GM23248 (cell line): ENCODE data around the gene P2RX5. TPM values are rescaled to one million over a fixed set of nuclear protein-coding genes. Genes with fewer than 3 reads are reported as not detected.
"Not testable (repeated sequence)": the region's sequence is repeated elsewhere in the genome, so short reads cannot be mapped to it uniquely, and the experiment has no call there.

ENCODE experiments used
- DNase-seq: peaks from one replicate; pipeline ENCODE4 v3.0.0-alpha.2; 2015
- H2AFZ ChIP-seq: fragments of 200-600 bp; sonication (generic); 2 replicates; pipeline ENCODE4 v1.6.1; 2016; ENCODE audit warnings: antibody characterized with exemption
- H3F3A ChIP-seq: fragments of 200-600 bp; sonication (generic); 2 replicates; pipeline ENCODE4 v1.6.1; 2016; ENCODE audit warnings: mild to moderate bottlenecking, antibody characterized with exemption, mixed run types; ENCODE audit not compliant: insufficient read depth
- H3K27ac ChIP-seq: fragments of 200-600 bp; sonication (generic); 2 replicates; pipeline ENCODE4 v1.5.1; 2016; ENCODE audit warnings: mild to moderate bottlenecking
- H3K27me3 ChIP-seq: fragments of 200-600 bp; sonication (generic); replicated peaks from 2 replicates; pipeline ENCODE4 v1.6.1; 2016; ENCODE audit warnings: mild to moderate bottlenecking; ENCODE audit not compliant: insufficient read depth
- H3K36me3 ChIP-seq: fragments of 200-600 bp; sonication (generic); 2 replicates; pipeline ENCODE4 v1.6.1; 2016; ENCODE audit warnings: low read depth, mild to moderate bottlenecking
- H3K4me1 ChIP-seq: fragments of 200-600 bp; sonication (generic); 2 replicates; pipeline ENCODE4 v1.6.1; 2016; ENCODE audit warnings: mild to moderate bottlenecking; ENCODE audit not compliant: insufficient read depth
- H3K4me2 ChIP-seq: fragments of 200-600 bp; sonication (generic); one replicate; pipeline ENCODE4 v1.6.1; 2016; ENCODE audit warnings: mild to moderate bottlenecking; ENCODE audit not compliant: unreplicated experiment
- H3K4me3 ChIP-seq: fragments of 200-600 bp; sonication (generic); 2 replicates; pipeline ENCODE4 v1.5.1; 2016; ENCODE audit warnings: mild to moderate bottlenecking
- H3K79me2 ChIP-seq: fragments of 200-600 bp; sonication (generic); 2 replicates; pipeline ENCODE4 v1.6.1; 2016; ENCODE audit warnings: mild to moderate bottlenecking; ENCODE audit not compliant: insufficient read depth
- H3K9ac ChIP-seq: fragments of 200-600 bp; sonication (generic); 2 replicates; pipeline ENCODE4 v1.6.1; 2016; ENCODE audit warnings: mild to moderate bottlenecking
- H3K9me2 ChIP-seq: fragments of 200-600 bp; sonication (generic); 2 replicates; pipeline ENCODE4 v1.6.1; 2016; ENCODE audit warnings: mixed run types, mild to moderate bottlenecking, moderate library complexity; ENCODE audit not compliant: insufficient read depth
- H3K9me3 ChIP-seq: fragments of 200-600 bp; sonication (generic); one replicate; pipeline ENCODE4 v1.6.1; 2017; ENCODE audit warnings: low read depth
- H4K20me1 ChIP-seq: fragments of 200-600 bp; sonication (generic); 2 replicates; pipeline ENCODE4 v1.6.0; 2016; ENCODE audit not compliant: insufficient read depth
- EZH2 ChIP-seq: fragments of 200-600 bp; sonication (generic); IDR thresholded peaks from 2 replicates; pipeline ENCODE4 v1.6.1; 2018; ENCODE audit warnings: antibody characterized with exemption, mild to moderate bottlenecking; ENCODE audit not compliant: insufficient read depth, poor library complexity, severe bottlenecking
- EZH2phosphoT487 ChIP-seq: fragments of 200-600 bp; sonication (generic); IDR thresholded peaks from 2 replicates; pipeline ENCODE4 v1.6.1; 2018; ENCODE audit warnings: antibody characterized with exemption, moderate library complexity, mild to moderate bottlenecking, low read depth; ENCODE audit not compliant: insufficient read depth
- WGBS, 2 experiments: methylation state at CpG; one replicate each; pipeline ENCODE4 v1.1.6; 2015 to 2017; ENCODE audit warnings: low lambda C conversion rate in 2 of 2, low coverage in 1 of 2; ENCODE audit errors: missing lambda C conversion rate in 2 of 2; 5-methylcytosine and 5-hydroxymethylcytosine counted together
- in situ Hi-C: fragments of 300-500 bp; cut with MboI; formaldehyde crosslinking; loops from 2 replicates; pipeline ENCODE4 v1.15.0; 2020
- polyA plus RNA-seq: library from polyadenylated mRNA; unstranded; fragments of >200 nt; fragmentation: Nextera tagmentation; extraction: Ambion mirVana; gene quantifications from 2 replicates; pipeline ENCODE4 v1.2.1, GENCODE V29; 2016
- total RNA-seq: library from RNA; depleted of rRNA; stranded (reverse); fragments of >200 nt; shearing (Covaris generic); gene quantifications from 2 replicates; pipeline ENCODE4 v1.2.3, GENCODE V29; 2014

P2RX5 gene
- total and polyA plus RNA-seq, 2 experiments from 2014 or later, result 2.5 to 2.6 TPM

- Histone ChIP-seq H3F3A (peaks cover 4% of the 10 kb centered on the region; the same call in 1 of the 2 replicates), H3K9me3 (no peaks in the 10 kb centered on the region), H3K4me2 (no peak overlapping the region), H3K9ac (no peak overlapping the region), H3K27me3 (no peaks in the 10 kb centered on the region), H3K79me2 (0 out of 2 replicates have a peak, but pooled peaks cover 5% of the 10 kb centered on the region), H2AFZ (no peak overlapping the region), H3K4me3 (no peak overlapping the region), H3K36me3 (no peaks in the 10 kb centered on the region), H4K20me1 (no peaks in the 10 kb centered on the region), H3K27ac (no peak overlapping the region), H3K9me2 (no peaks in the 10 kb centered on the region), H3K4me1 (no peaks in the 10 kb centered on the region)
- in situ Hi-C loops, result no loop called here
- WGBS, 2 experiments, result 56% methylated on average over 9 of the region's 9 CpGs
- DNase-seq, result no peak
- TF ChIP-seq EZH2phosphoT487, result no peak
These were observed 36.3 kb upstream of the P2RX5 start for GRCh38 chr17:3732210-3732621.

GRCh38 chr17:3730881-3731429 lies 35.0 kb upstream of the P2RX5 start:
- Histone ChIP-seq H3K4me1 (no peaks in the 10 kb centered on the region), H3K9me3 (no peaks in the 10 kb centered on the region), H3K4me3 (no peak overlapping the region), H3K79me2 (peaks cover 17% of the 10 kb centered on the region), H4K20me1 (no peaks in the 10 kb centered on the region), H3K36me3 (no peaks in the 10 kb centered on the region), H3K9ac (peak overlapping the region; percentile 5; the same call in 1 of the 2 replicates), H3K4me2 (no peak overlapping the region), H2AFZ (peak overlapping the region; percentile 68), H3K27ac (no peak overlapping the region), H3K9me2 (no peaks in the 10 kb centered on the region), H3K27me3 (no peaks in the 10 kb centered on the region), H3F3A (peaks cover 4% of the 10 kb centered on the region; the same call in 1 of the 2 replicates)
- TF ChIP-seq EZH2 (no peak), EZH2phosphoT487 (no peak)
- DNase-seq, result peak; percentile 26
- 27 to 30% methylated on average over 9 of the region's 9 CpGs for WGBS, 2 experiments
- in situ Hi-C loops, result no loop called here

- no peaks in the 10 kb centered on the region for H3K27me3 ChIP-seq
- no peaks in the 10 kb centered on the region for H3K4me1 ChIP-seq
- no peak overlapping the region for H3K9ac ChIP-seq
- 97% methylated on average over 6 of the region's 6 CpGs for WGBS, 2 experiments
- no peak overlapping the region for H3K4me2 ChIP-seq
- H3K36me3 ChIP-seq, result no peaks in the 10 kb centered on the region
- H3K27ac ChIP-seq, result no peak overlapping the region
- no peaks in the 10 kb centered on the region for H3K9me3 ChIP-seq
- DNase-seq, result no peak
- peaks cover 4% of the 10 kb centered on the region; the same call in 1 of the 2 replicates for H3F3A ChIP-seq
- no peaks in the 10 kb centered on the region for H3K9me2 ChIP-seq
- in situ Hi-C loops, result no loop called here
- H4K20me1 ChIP-seq, result no peaks in the 10 kb centered on the region
- H2AFZ ChIP-seq, result no peak overlapping the region
- TF ChIP-seq EZH2phosphoT487, result no peak
- no peak for TF ChIP-seq EZH2
- H3K4me3 ChIP-seq, result no peak overlapping the region
- H3K79me2 ChIP-seq, result peaks cover 28% of the 10 kb centered on the region
These were observed 33.9 kb upstream of the P2RX5 start for GRCh38 chr17:3729881-3730280.

DNA sequence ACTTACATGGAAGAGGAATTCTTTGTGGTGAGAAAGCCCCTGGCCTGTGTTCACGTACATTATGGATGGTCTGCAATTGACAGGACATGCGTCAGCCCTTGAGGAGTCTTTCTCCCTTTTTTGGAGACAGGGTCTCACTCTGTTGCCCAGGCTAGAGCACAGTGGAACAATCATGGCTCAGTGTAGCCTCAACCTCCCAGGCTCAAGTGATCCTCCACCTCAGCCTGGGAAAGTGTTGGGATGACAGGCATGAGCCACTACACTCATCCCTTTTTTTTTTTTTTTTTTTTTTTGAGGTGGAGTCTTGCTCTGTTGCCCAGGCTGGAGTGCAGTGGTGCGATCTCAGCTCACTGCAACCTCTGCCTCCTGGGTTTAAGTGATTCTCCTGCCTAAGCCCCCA lies 32.1 kb upstream of the P2RX5 start:
- in situ Hi-C loops, result not testable (repeated sequence)

GRCh38 chr17:3727041-3727440 lies 31.1 kb upstream of the P2RX5 start:
- Histone ChIP-seq H3K4me1 (peaks cover 6% of the 10 kb centered on the region), H2AFZ (no peak overlapping the region), H4K20me1 (no peaks in the 10 kb centered on the region), H3K9me3 (no peaks in the 10 kb centered on the region), H3F3A (peaks cover 4% of the 10 kb centered on the region; the same call in 1 of the 2 replicates), H3K4me3 (no peak overlapping the region), H3K27ac (no peak overlapping the region), H3K36me3 (no peaks in the 10 kb centered on the region), H3K79me2 (peaks cover 51% of the 10 kb centered on the region), H3K9ac (no peak overlapping the region), H3K9me2 (no peaks in the 10 kb centered on the region), H3K4me2 (no peak overlapping the region), H3K27me3 (no peaks in the 10 kb centered on the region)
- TF ChIP-seq EZH2 (no peak), EZH2phosphoT487 (no peak)
- in situ Hi-C loops, result no loop called here
- WGBS, 2 experiments, result 71 to 75% methylated on average over 2 of the region's 2 CpGs
- no peak for DNase-seq

More for the DNA sequence above, 32.1 kb upstream of the P2RX5 start:
- not testable (repeated sequence) for H3K9me3 ChIP-seq, H3K4me2 ChIP-seq, H3K4me1 ChIP-seq, H3K27me3 ChIP-seq, H3K36me3 ChIP-seq, DNase-seq, H3K4me3 ChIP-seq, H3K9me2 ChIP-seq, H4K20me1 ChIP-seq, H3K9ac ChIP-seq, H3F3A ChIP-seq, H3K27ac ChIP-seq, H2AFZ ChIP-seq
- peaks cover 40% of the 10 kb centered on the region for H3K79me2 ChIP-seq
- 92 to 96% methylated on average over 3 of the region's 3 CpGs for WGBS, 2 experiments
